Stomach (tissue), 9 donors: Measurements from ENCODE around the gene CPSF6. TPM values are rescaled to one million over a fixed set of nuclear protein-coding genes. Genes with fewer than 3 reads are reported as not detected.
A peak's percentile ranks its signal among the peaks of the same experiment; 100 is the strongest.

Source experiments
- DNase-seq, 2 donors: peaks; one replicate each; pipeline versions ENCODE4 v3.0.0 to v3.0.0-alpha.2; 2013 to 2019
- H3K27ac ChIP-seq, 5 donors: fragments of 200-600 bp in 4 of 5; sonication (generic) in 4 of 5; one replicate each; pipeline ENCODE4 v1.5.1; 2013 to 2019; ENCODE audit warnings: mild to moderate bottlenecking in 1 of 5, moderate library complexity in 1 of 5
- H3K27me3 ChIP-seq, 3 donors: fragments of 200-600 bp; sonication (generic); one replicate each; pipeline ENCODE4 v1.5.1; 2017 to 2019; ENCODE audit warnings: mixed run types in 1 of 3
- H3K36me3 ChIP-seq, 4 donors: fragments of 200-600 bp; sonication (generic); 1 replicate in 3 of 4; 2 replicates in 1 of 4; pipeline ENCODE4 v1.5.1; 2016 to 2019
- H3K4me1 ChIP-seq, 4 donors: fragments of 200-600 bp; sonication (generic); one replicate each; pipeline ENCODE4 v1.5.1; 2016 to 2019
- H3K4me3 ChIP-seq, 4 donors: fragments of 200-600 bp; sonication (generic) in 3 of 4; one replicate each; pipeline ENCODE4 v1.5.1; 2016 to 2019; ENCODE audit warnings: mild to moderate bottlenecking in 1 of 4
- H3K9me3 ChIP-seq, 4 donors: fragments of 200-600 bp; sonication (generic); one replicate each; pipeline ENCODE4 v1.5.1; 2016 to 2019
- CTCF ChIP-seq, 7 experiments: fragments of 450-650 bp in 4 of 7; fragments of 200-600 bp in 3 of 7; sonication (generic) in 3 of 7; IDR thresholded peaks; one replicate each; pipeline ENCODE4 v1.5.1; 2016 to 2019; ENCODE audit warnings: antibody characterized with exemption in 7 of 7, control low read depth in 2 of 7, mild to moderate bottlenecking in 1 of 7
- EP300 ChIP-seq: sonication (generic); formaldehyde crosslinking; IDR thresholded peaks from one replicate; pipeline ENCODE4 v1.6.1; 2017; ENCODE audit warnings: antibody characterized with exemption
- POLR2A ChIP-seq, 4 donors: fragments of 450-650 bp; IDR thresholded peaks; one replicate each; pipeline ENCODE4 v1.6.1; 2016; ENCODE audit warnings: antibody characterized with exemption in 4 of 4, control low read depth in 2 of 4, mild to moderate bottlenecking in 1 of 4, moderate library complexity in 1 of 4
- POLR2AphosphoS5 ChIP-seq, 3 donors: sonication (generic); formaldehyde crosslinking; IDR thresholded peaks; one replicate each; pipeline ENCODE4 v1.6.1; 2016; ENCODE audit warnings: antibody characterized with exemption in 3 of 3
- WGBS, 5 donors: extraction: QIAGEN DNeasy Blood & Tissue Kit in 3 of 5; methylation state at CpG; one replicate each; pipeline versions ENCODE4 v1.1.5 to v1.1.7; 2013 to 2018; 5-methylcytosine and 5-hydroxymethylcytosine counted together
- intact Hi-C: fragments of 100-400 bp; cut with DNase I; formaldehyde crosslinking; loops from one replicate; pipeline ENCODE4 v1.15.1; 2023; ENCODE audit warnings: low total_unique reads
- polyA plus RNA-seq, 3 donors: library from polyadenylated mRNA; stranded (reverse); fragments of 200-250 nt; gene quantifications; one replicate each; pipeline ENCODE4 v1.2.3, GENCODE V29; 2013
- total RNA-seq, 5 donors: library from RNA; depleted of rRNA; stranded (reverse); fragments of >200 nt; gene quantifications; one replicate each; pipeline versions ENCODE4 v1.1.0 to v1.2.3, GENCODE V29; 2014 to 2016
- donor health status: healthy with polysubstance abuse.
- donor health status: Bipolar disorder and iron deficiency.
- donor health status: healthy.

Gene CPSF6
- total and polyA plus RNA-seq, 8 donors = 14.9 to 113 (median 41.4) TPM

- no peaks in the 10 kb centered on the region for H3K27me3 ChIP-seq
- TF ChIP-seq EP300 (no peak), POLR2A (IDR thresholded peaks at IDR 0.05) (no peak), CTCF (IDR thresholded peaks at IDR 0.05) (no peak), POLR2AphosphoS5 (IDR thresholded peaks at IDR 0.05) (no peak)
- peaks cover 0 to 7% (median 0%) of the 10 kb centered on the region in 4 donors for H3K36me3 ChIP-seq
- intact Hi-C loops = no loop called here
- H3K9me3 ChIP-seq = no peaks in the 10 kb centered on the region
- WGBS, 5 donors = 0 to 1% (median 1%) methylated on average over 11 of the region's 11 CpGs
- DNase-seq = peak in 1 of 2 donors; percentile 58
- H3K4me3 ChIP-seq = peak overlapping the region; percentile 84 to 93 (median 88)
- peaks cover 33 to 63% (median 46%) of the 10 kb centered on the region in 4 donors for H3K4me1 ChIP-seq
- peak overlapping the region in 4 of 5 donors; percentile 91 to 99 (median 96) for H3K27ac ChIP-seq
These were observed 1.2 kb downstream of the CPSF6 start for GRCh38 chr12:69240631-69240995.

GRCh38 chr12:69241438-69242092, 2.2 kb downstream of the CPSF6 start:
- intact Hi-C loops = no loop called here
- peak overlapping the region in 3 of 4 donors; percentile 84 to 93 (median 88) for H3K4me3 ChIP-seq
- peaks cover 33 to 73% (median 53%) of the 10 kb centered on the region in 4 donors for H3K4me1 ChIP-seq
- H3K27ac ChIP-seq = peak overlapping the region in 1 of 5 donors; percentile 99
- 29 to 41% (median 33%) methylated on average over 5 of the region's 5 CpGs for WGBS, 5 donors
- TF ChIP-seq POLR2A (IDR thresholded peaks at IDR 0.05) = no peak
- TF ChIP-seq POLR2AphosphoS5 (IDR thresholded peaks at IDR 0.05) = no peak
- DNase-seq = no peak
- H3K36me3 ChIP-seq = peaks cover 0 to 7% (median 0%) of the 10 kb centered on the region in 4 donors
- no peaks in the 10 kb centered on the region for H3K9me3 ChIP-seq
- H3K27me3 ChIP-seq = no peaks in the 10 kb centered on the region

GRCh38 chr12:69243099-69244084, 4.0 kb downstream of the CPSF6 start:
- WGBS, 5 donors = 59 to 68% (median 65%) methylated on average over 7 of the region's 7 CpGs
- H3K4me1 ChIP-seq = peaks cover 38 to 88% (median 64%) of the 10 kb centered on the region in 4 donors
- DNase-seq = peak in 1 of 2 donors; percentile 8
- TF ChIP-seq CTCF (IDR thresholded peaks at IDR 0.05) (no peak), EP300 (no peak)
- H3K36me3 ChIP-seq = peaks cover 0 to 7% (median 0%) of the 10 kb centered on the region in 4 donors
- no peaks in the 10 kb centered on the region for H3K9me3 ChIP-seq
- intact Hi-C loops = no loop called here
- no peak overlapping the region for H3K27ac ChIP-seq
- no peaks in the 10 kb centered on the region for H3K27me3 ChIP-seq
- no peak overlapping the region for H3K4me3 ChIP-seq

- TF ChIP-seq CTCF (IDR thresholded peaks at IDR 0.05) (no peak), POLR2AphosphoS5 (IDR thresholded peaks at IDR 0.05) (no peak), EP300 (no peak), POLR2A (IDR thresholded peaks at IDR 0.05) (no peak)
- intact Hi-C loops = no loop called here
- Histone ChIP-seq H3K27me3 (no peaks in the 10 kb centered on the region), H3K9me3 (no peaks in the 10 kb centered on the region), H3K36me3 (peaks cover 0 to 7% (median 0%) of the 10 kb centered on the region in 4 donors), H3K4me1 (peaks cover 20 to 88% (median 54%) of the 10 kb centered on the region in 4 donors), H3K4me3 (no peak overlapping the region), H3K27ac (peak overlapping the region in 4 of 5 donors; percentile 1 to 52 (median 18))
- 31 to 59% (median 45%) methylated on average over 3 of the region's 3 CpGs for WGBS, 5 donors
- no peak for DNase-seq
These were observed 8.1 kb downstream of the CPSF6 start for GRCh38 chr12:69247268-69248018.
